Smooth muscle cell (in vitro differentiated cells): ENCODE data around the gene PIP4K2B. TPM values are rescaled to one million over a fixed set of nuclear protein-coding genes. Genes with fewer than 3 reads are reported as not detected.

Experiments
- DNase-seq: peaks from one replicate; lab custom pipeline; 2025; ENCODE audit not compliant: unreplicated experiment; lab: John Stamatoyannopoulos, UW
- H2AFZ ChIP-seq: fragments of 200-600 bp; sonication (generic); 2 replicates; pipeline ENCODE4 v1.6.0; 2016; ENCODE audit warnings: antibody characterized with exemption, low read depth, mild to moderate bottlenecking
- H3F3A ChIP-seq: fragments of 200-600 bp; sonication (generic); 2 replicates; pipeline ENCODE4 v1.6.0; 2017; ENCODE audit warnings: antibody characterized with exemption, low read depth
- H3K27ac ChIP-seq: fragments of 200-600 bp; sonication (generic); 2 replicates; pipeline ENCODE4 v1.5.1; 2016; ENCODE audit warnings: low read depth, mild to moderate bottlenecking
- H3K27me3 ChIP-seq: fragments of 200-600 bp; sonication (generic); 2 replicates; pipeline ENCODE4 v1.6.1; 2016; ENCODE audit warnings: low read depth, mild to moderate bottlenecking
- H3K36me3 ChIP-seq: fragments of 200-600 bp; sonication (generic); 2 replicates; pipeline ENCODE4 v1.5.1; 2016; ENCODE audit warnings: low read depth
- H3K4me1 ChIP-seq: fragments of 200-600 bp; sonication (generic); 2 replicates; pipeline ENCODE4 v1.5.1; 2016; ENCODE audit warnings: low read depth
- H3K4me2 ChIP-seq: fragments of 200-600 bp; sonication (generic); 2 replicates; pipeline ENCODE4 v1.6.0; 2016; ENCODE audit warnings: mild to moderate bottlenecking
- H3K4me3 ChIP-seq: fragments of 200-600 bp; sonication (generic); 2 replicates; pipeline ENCODE4 v1.5.1; 2016; ENCODE audit warnings: mild to moderate bottlenecking
- H3K79me2 ChIP-seq: fragments of 200-600 bp; sonication (generic); 2 replicates; pipeline ENCODE4 v1.6.0; 2016; ENCODE audit warnings: low read depth, mild to moderate bottlenecking
- H3K9ac ChIP-seq: fragments of 200-600 bp; sonication (generic); 2 replicates; pipeline ENCODE4 v1.6.0; 2016; ENCODE audit warnings: low read depth
- H3K9me3 ChIP-seq: fragments of 200-600 bp; sonication (generic); replicated peaks from 2 replicates; pipeline ENCODE4 v1.5.1; 2016; ENCODE audit warnings: low read depth
- H4K20me1 ChIP-seq: fragments of 200-600 bp; sonication (generic); 2 replicates; pipeline ENCODE4 v1.6.0; 2016; ENCODE audit warnings: low read depth
- CTCF ChIP-seq: fragments of 200-600 bp; sonication (generic); IDR thresholded peaks from 2 replicates; pipeline ENCODE4 v1.5.1; 2017; ENCODE audit warnings: borderline replicate concordance, mild to moderate bottlenecking, antibody characterized with exemption; ENCODE audit not compliant: insufficient read depth, poor library complexity, severe bottlenecking
- WGBS: methylation state at CpG from one replicate; pipeline ENCODE4 v1.1.7; 2016; ENCODE audit warnings: low lambda C conversion rate; 5-methylcytosine and 5-hydroxymethylcytosine counted together
- polyA plus RNA-seq: library from polyadenylated mRNA; unstranded; fragments of >200 nt; fragmentation: Nextera tagmentation; extraction: Ambion mirVana; gene quantifications from 2 replicates; pipeline ENCODE4 v1.2.1, GENCODE V29; 2016
- total RNA-seq: library from RNA; depleted of rRNA; stranded (reverse); fragments of >200 nt; gene quantifications from 2 replicates; pipeline ENCODE4 v1.2.3, GENCODE V29; 2014

PIP4K2B gene
- total and polyA plus RNA-seq, 2 experiments from 2014 or later = 11.1 to 31.9 TPM

GRCh38 chr17:38824899-38825761 lies 25.8 kb upstream of the PIP4K2B start, which contains the start of gene CWC25:
Gene CWC25, minus strand, starts transcription at chr17:38825321. Its CDS starts 138 bp downstream, at chr17:38825183.
- Histone ChIP-seq H3K4me1 (peaks cover 14% of the 10 kb centered on the region), H3K36me3 (peaks cover 4% of the 10 kb centered on the region), H3K4me2 (peak within 1 kb of the TSS; percentile 86), H3K27ac (peak within 1 kb of the TSS; percentile 100), H3K9me3 (no peaks in the 10 kb centered on the region), H3F3A (peaks cover 7% of the 10 kb centered on the region), H3K9ac (peak within 1 kb of the TSS; percentile 99), H3K27me3 (no peaks in the 10 kb centered on the region), H2AFZ (peak within 1 kb of the TSS; percentile 81), H3K79me2 (peaks cover 41% of the 10 kb centered on the region), H4K20me1 (no peaks in the 10 kb centered on the region), H3K4me3 (peak within 1 kb of the TSS; percentile 80)
- WGBS = 2% methylated on average over 54 of the region's 55 CpGs
- DNase-seq = peak; percentile 94
- no peak for TF ChIP-seq CTCF

GRCh38 chr17:38815576-38816193 lies 16.3 kb upstream of the PIP4K2B start:
- peak; percentile 15 for TF ChIP-seq CTCF
- no peak overlapping the region for H3K4me2 ChIP-seq
- WGBS = 89% methylated on average over 8 of the region's 8 CpGs
- no peaks in the 10 kb centered on the region for H3K27me3 ChIP-seq
- peaks cover 21% of the 10 kb centered on the region for H3K36me3 ChIP-seq
- H4K20me1 ChIP-seq = peaks cover 17% of the 10 kb centered on the region
- no peak overlapping the region for H2AFZ ChIP-seq
- H3K4me1 ChIP-seq = no peaks in the 10 kb centered on the region
- H3K9me3 ChIP-seq = no peaks in the 10 kb centered on the region
- DNase-seq = no peak
- H3K4me3 ChIP-seq = no peak overlapping the region
- peaks cover 29% of the 10 kb centered on the region for H3K79me2 ChIP-seq
- no peaks in the 10 kb centered on the region for H3F3A ChIP-seq
- no peak overlapping the region for H3K27ac ChIP-seq
- no peak overlapping the region for H3K9ac ChIP-seq

GRCh38 chr17:38809828-38810227 lies 10.5 kb upstream of the PIP4K2B start:
- Histone ChIP-seq H4K20me1 (no peaks in the 10 kb centered on the region), H3K79me2 (no peaks in the 10 kb centered on the region), H3K4me1 (no peaks in the 10 kb centered on the region), H3K9ac (no peak overlapping the region), H3K4me3 (no peak overlapping the region), H3K36me3 (peaks cover 25% of the 10 kb centered on the region), H3K9me3 (no peaks in the 10 kb centered on the region), H3K27ac (no peak overlapping the region), H3K27me3 (no peaks in the 10 kb centered on the region), H3F3A (no peaks in the 10 kb centered on the region), H2AFZ (no peak overlapping the region), H3K4me2 (no peak overlapping the region)
- no peak for TF ChIP-seq CTCF
- WGBS = 95% methylated on average over 7 of the region's 7 CpGs
- no peak for DNase-seq
